ENCODE data around the gene MTFR1L. TPM values are rescaled to one million over a fixed set of nuclear protein-coding genes. Genes with fewer than 3 reads are reported as not detected.
A peak's percentile ranks its signal among the peaks of the same experiment; 100 is the strongest.

The MTFR1L gene
- polyA plus RNA-seq, 1 donor (not counting 4 experiments of a cell fraction or from before 2014, with no cell fraction given): 31.6 TPM

- Histone ChIP-seq H3K9ac (ENCODE audit: control insufficient read depth, extremely low read depth, insufficient read depth, low read length) (peak overlapping the region; percentile 56), H3K27ac (ENCODE audit: control insufficient read depth, insufficient read depth, low read length) (no peak overlapping the region)
These were observed 20.3 kb upstream of the MTFR1L start for GRCh38 chr1:25799352-25799934.

GRCh38 chr1:25799935-25800702, 19.6 kb upstream of the MTFR1L start, which contains the start of gene SELENON:
TSS of gene SELENON (plus strand) at chr1:25800193. CDS start at chr1:25800231, 38 bp downstream.
- Histone ChIP-seq H2AFZ (ENCODE audit: control insufficient read depth, low read length) (peak within 1 kb of the TSS; percentile 78), H4K20me1 (ENCODE audit: control insufficient read depth, extremely low read depth, insufficient read depth, low read length) (no peaks in the 10 kb centered on the region), H3K4me1 (ENCODE audit: control insufficient read depth, extremely low read depth, insufficient read depth, low read length) (peaks cover 14% of the 10 kb centered on the region), H3K4me3 (ENCODE audit: control insufficient read depth in 2 of 3, extremely low read depth in 1 of 3, insufficient read depth in 2 of 3, low read depth in 1 of 3, low read length in 3 of 3) (peak within 1 kb of the TSS; percentile 58 to 79 (median 71)), H3K79me2 (ENCODE audit: control insufficient read depth, insufficient read depth, low read length) (peaks cover 3% of the 10 kb centered on the region), H3K9me1 (ENCODE audit: control insufficient read depth, extremely low read depth, insufficient read depth, low read length) (no peaks in the 10 kb centered on the region), H3K4me2 (ENCODE audit: control insufficient read depth, extremely low read depth, insufficient read depth, low read depth, low read length) (peak within 1 kb of the TSS; percentile 89), H3K9ac (ENCODE audit: control insufficient read depth, extremely low read depth, insufficient read depth, low read length) (peak within 1 kb of the TSS; percentile 77), H3K9me3 (ENCODE audit: control insufficient read depth, low read depth, low read length) (no peaks in the 10 kb centered on the region), H3K27me3 (ENCODE audit: control insufficient read depth, extremely low read depth, insufficient read depth, low read length) (no peaks in the 10 kb centered on the region), H3K27ac (ENCODE audit: control insufficient read depth, insufficient read depth, low read length) (peak within 1 kb of the TSS; percentile 47), H3K36me3 (ENCODE audit: control insufficient read depth in 2 of 2, extremely low read depth in 1 of 2, insufficient read depth in 2 of 2, low read length in 2 of 2) (peaks cover 0 to 1% of the 10 kb centered on the region in 2 experiments)
- FAIRE-seq (no peak), DNase-seq (ENCODE audit: low read depth, low spot score) (no peak)
- dilution Hi-C loops (cut with MboI; ENCODE audit: extremely low pct_ligation_motif_present, low sequenced_read_pairs): no loop called here
- TF ChIP-seq EZH2 (IDR thresholded peaks at IDR 0.05; ENCODE audit: low read length) (no peak), CTCF (optimal IDR thresholded peaks at IDR 0.05 in 1 of 3, IDR thresholded peaks at IDR 0.05 in 1 of 3, conservative IDR thresholded peaks at IDR 0.05 in 1 of 3; ENCODE audit: extremely low read depth in 1 of 3, insufficient read depth in 2 of 3, low read length in 3 of 3) (no peak)

More at GRCh38 chr1:25799352-25799934, 20.3 kb upstream of the MTFR1L start:
- peak overlapping the region; percentile 79 for H3K4me2 ChIP-seq (ENCODE audit: control insufficient read depth, extremely low read depth, insufficient read depth, low read depth, low read length)
- H2AFZ ChIP-seq (ENCODE audit: control insufficient read depth, low read length): peak overlapping the region; percentile 78
- peaks cover 3% of the 10 kb centered on the region for H3K79me2 ChIP-seq (ENCODE audit: control insufficient read depth, insufficient read depth, low read length)
- H3K9me3 ChIP-seq (ENCODE audit: control insufficient read depth, low read depth, low read length): no peaks in the 10 kb centered on the region
- no peak for FAIRE-seq
- H3K27me3 ChIP-seq (ENCODE audit: control insufficient read depth, extremely low read depth, insufficient read depth, low read length): no peaks in the 10 kb centered on the region
- peaks cover 14% of the 10 kb centered on the region for H3K4me1 ChIP-seq (ENCODE audit: control insufficient read depth, extremely low read depth, insufficient read depth, low read length)
- H4K20me1 ChIP-seq (ENCODE audit: control insufficient read depth, extremely low read depth, insufficient read depth, low read length): no peaks in the 10 kb centered on the region
- H3K9me1 ChIP-seq (ENCODE audit: control insufficient read depth, extremely low read depth, insufficient read depth, low read length): no peaks in the 10 kb centered on the region
- dilution Hi-C loops (cut with MboI; ENCODE audit: extremely low pct_ligation_motif_present, low sequenced_read_pairs): no loop called here
- no peak for DNase-seq (ENCODE audit: low read depth, low spot score)
- H3K4me3 ChIP-seq (ENCODE audit: control insufficient read depth in 2 of 3, extremely low read depth in 1 of 3, insufficient read depth in 2 of 3, low read depth in 1 of 3, low read length in 3 of 3): peak overlapping the region; percentile 29 to 56 (median 36)
- no peaks in the 10 kb centered on the region for H3K36me3 ChIP-seq (ENCODE audit: control insufficient read depth in 2 of 2, extremely low read depth in 1 of 2, insufficient read depth in 2 of 2, low read length in 2 of 2)
- TF ChIP-seq CTCF (optimal IDR thresholded peaks at IDR 0.05 in 1 of 3, IDR thresholded peaks at IDR 0.05 in 1 of 3, conservative IDR thresholded peaks at IDR 0.05 in 1 of 3; ENCODE audit: extremely low read depth in 1 of 3, insufficient read depth in 2 of 3, low read length in 3 of 3): no peak
